CD4-positive, alpha-beta T cell treated with Interleukin-10 for 1 hour (primary cell): ENCODE data around the gene CDK18.

Source experiments
- DNase-seq: peaks from one replicate; pipeline ENCODE4 v3.0.0-alpha.2; 2020

CDK18 gene

GRCh38 chr1:205525495-205526285 lies 21.2 kb downstream of the CDK18 start:
- DNase-seq, result no peak

DNA sequence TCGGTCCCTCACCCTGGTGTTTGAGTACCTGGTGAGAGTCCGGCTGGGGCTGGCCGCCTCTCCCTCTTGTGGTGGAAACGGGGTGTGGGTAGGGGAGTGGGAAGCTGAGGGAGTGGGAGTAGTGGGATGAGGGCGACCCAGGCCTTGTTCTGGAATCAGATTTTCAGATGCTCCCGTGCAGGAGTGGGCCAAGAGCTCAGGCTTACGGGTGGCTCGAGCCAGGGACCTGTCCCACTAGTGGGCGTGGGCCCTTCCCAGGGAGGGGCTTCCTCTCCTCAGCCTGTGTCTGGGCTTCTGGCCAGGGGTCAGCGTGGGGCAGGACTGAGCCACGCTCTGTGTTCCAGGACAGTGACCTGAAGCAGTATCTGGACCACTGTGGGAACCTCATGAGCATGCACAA lies 22.0 kb downstream of the CDK18 start:
- DNase-seq, result no peak

DNA sequence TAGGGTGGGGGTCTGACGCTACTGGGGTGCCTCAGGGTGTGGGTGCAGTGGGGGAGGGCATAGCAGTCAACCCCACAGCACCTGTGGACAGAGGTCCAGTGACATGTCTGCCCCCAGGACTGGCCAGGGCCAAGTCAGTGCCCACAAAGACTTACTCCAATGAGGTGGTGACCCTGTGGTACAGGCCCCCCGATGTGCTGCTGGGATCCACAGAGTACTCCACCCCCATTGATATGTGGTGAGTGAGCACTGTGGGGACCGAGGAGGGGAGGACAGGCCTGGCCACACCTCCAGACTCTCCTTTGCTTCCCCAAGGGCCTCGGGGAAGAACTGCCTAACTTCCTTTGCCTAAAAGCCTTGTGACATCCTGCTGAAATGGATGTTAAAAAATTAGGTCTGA lies 23.5 kb downstream of the CDK18 start:
- DNase-seq, result no peak

- no peak for DNase-seq
Observed at GRCh38 chr1:205528446-205528886, 24.0 kb downstream of the CDK18 start.

DNA sequence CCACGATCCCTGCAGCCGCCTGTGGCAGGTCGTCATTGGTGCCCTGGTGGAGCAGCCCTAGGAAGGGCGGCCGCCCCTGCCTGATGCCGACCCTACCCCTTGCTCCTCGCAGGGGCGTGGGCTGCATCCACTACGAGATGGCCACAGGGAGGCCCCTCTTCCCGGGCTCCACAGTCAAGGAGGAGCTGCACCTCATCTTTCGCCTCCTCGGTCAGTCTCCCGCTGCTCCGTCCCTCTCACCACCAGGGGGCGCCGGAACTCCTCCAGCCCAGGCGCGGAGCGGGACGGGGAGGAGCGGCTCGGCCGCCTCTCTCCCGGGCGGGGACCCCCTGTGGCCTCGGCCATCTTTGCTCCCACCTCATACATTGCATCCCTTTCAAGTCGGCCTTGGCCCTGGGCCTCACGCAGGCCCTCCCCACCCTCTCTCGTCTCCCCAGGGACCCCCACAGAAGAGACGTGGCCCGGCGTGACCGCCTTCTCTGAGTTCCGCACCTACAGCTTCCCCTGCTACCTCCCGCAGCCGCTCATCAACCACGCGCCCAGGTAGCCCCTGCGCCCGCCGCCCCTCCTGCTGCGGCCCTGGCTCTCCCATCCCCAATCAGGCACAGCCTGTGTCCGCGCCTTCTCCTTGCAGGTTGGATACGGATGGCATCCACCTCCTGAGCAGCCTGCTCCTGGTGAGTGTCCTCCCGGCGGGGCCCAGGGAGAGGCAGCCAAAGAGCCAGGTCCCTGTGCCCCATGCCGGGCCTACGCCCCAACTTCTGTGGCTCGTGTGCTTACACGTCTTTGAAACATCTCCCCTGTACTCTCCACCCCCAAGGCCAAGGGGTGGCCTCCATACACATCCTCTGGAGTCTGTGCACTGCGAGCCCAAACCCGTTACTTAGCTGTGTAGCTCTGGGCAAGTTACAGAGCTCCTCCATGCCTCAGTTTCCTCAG lies 24.7 kb downstream of the CDK18 start:
- DNase-seq, result peak; percentile 75

GRCh38 chr1:205530116-205530515 lies 25.6 kb downstream of the CDK18 start:
- DNase-seq, result no peak

DNA sequence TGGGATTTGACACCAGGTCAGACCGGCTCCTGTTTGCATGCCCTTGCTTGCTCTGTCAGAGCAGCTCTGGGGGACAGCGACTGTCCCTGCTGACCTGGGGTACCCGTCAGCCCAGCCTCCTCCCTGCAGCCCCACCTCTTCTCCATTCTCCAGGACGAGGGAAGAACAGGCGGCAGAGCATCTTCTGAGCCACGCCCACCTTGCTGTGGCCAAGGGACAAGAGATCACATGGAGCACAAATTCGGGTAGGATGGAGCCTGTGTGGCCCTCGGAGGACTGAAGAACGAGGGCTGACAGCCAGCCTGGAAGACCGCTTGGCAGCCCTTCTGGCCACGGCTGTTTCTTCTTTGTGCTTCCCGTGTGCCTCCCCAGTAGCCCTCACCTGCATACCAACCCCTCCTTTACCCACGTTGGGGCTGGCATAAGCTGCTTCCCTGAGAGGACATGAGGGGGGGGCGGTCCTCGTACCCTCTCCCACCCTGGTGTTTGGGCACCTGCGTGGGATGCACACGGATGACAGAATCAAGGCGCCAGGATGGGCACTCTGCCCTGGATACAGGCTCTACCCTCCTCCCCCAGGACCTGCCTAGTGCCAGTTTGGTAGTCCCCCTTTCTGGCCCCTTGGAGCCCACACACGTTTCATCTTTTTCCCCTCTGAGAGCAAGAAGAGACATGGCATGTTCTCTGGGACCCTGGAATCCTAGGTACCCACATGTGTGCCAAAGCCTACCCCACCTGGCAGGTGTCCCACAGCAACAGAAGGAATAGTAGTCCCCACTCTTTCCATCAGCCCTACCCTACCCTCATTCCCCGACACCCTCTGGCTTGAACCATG lies 26.9 kb downstream of the CDK18 start:
- no peak for DNase-seq

DNA sequence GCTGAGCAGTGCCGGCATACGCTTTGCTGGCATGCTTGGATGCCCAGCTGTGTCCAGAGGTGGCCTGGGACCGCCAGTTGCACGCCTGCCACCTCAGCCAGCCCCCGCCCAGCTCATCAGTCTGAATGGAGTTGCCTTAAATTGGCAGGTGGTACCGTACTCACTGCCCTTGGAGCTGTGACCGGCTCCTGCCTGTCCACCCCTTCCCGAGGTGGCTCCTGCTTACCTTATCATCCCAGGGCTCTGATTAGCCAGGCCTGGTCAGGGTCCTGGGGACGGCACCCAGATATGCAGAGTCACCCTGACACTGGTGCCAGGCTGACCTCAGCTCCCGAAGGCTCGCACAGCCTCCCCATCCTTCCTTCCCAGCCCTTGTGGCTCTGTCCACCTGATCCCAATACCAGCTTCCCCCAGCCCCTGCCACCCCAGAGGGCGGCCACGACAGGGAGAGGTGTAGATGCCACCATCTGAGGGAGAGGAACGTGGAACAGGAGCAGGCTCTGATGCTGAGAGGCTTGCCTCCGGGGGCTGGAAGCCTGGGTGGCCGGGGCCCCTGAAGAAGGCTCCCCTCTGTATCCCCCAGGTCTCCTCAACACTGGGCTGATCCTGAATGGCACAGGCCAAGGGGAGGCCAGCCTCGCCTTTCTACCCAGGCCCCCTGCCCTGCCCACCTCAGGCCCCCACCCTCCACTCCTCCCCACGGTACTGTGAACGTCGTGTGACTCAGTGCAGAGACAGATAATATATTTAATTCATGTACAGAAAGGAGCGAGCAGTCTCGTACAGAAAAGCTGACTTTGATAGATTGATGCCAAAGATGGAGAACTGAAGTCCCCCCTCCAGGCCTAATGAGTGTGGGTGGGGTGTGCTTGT lies 27.8 kb downstream of the CDK18 start:
- DNase-seq, result no peak

DNA sequence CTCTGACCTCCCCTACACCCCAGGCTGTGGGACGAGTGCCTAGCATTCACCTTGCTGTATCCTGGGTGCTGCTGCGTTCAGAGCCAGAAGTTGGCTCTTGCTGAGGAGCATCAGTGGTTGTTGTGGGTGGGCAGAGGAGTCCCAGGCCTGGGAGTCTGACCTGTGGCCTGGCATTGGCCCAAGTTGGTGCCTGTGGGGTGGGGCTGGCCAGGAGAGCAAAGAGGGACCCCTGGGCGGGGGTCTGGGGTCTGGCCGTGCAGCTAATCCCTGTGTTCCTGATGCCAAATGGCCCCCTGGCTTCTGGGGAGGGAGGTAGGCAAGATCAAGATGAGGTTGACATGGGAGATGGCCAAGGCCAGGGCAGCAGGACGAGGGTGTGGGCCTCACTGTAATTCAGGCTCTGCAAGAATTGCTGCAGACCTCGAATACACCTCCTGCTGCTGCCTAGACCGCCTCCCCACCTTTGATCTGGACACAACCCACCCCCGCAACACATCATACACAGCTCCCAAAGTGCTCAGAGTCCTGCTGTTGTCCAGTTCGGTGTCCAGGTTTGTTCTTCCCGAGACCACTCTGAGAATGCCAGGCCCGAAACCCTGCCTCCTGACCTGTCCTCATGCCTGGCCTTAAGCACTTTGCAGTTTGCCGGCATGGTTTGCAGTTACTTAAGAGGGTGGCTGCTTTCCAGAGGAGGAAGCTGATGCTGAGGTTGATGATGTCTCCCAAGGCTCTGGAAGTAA lies 28.7 kb downstream of the CDK18 start:
- DNase-seq, result no peak

GRCh38 chr1:205533748-205534443 lies 29.4 kb downstream of the CDK18 start:
- no peak for DNase-seq

DNA sequence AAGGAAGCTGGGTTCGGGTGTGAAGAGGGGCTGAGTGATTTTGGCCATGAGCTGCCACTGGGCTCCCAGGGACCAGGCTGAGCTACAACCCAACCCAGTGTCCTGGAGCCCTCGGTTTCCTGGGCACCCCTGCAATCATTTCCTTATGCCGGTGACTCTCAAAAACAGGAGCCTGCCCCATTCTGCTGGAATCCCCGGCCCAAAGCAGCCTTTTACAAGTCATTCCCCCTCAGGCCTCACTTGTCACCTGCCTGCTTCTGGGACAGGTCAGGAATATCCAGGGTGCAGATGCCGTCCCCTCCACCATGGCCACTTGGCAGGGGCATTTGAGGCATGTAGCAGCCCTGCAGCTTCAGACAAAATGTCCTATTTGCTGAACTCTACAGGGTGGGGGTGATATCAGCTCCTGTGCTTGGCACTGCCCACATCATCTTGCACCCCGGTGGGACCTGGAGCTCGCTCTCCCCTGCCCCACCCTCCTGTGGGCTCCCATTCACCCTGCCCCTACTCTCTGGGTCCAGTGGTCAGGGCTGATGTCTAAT lies 30.0 kb downstream of the CDK18 start:
- DNase-seq, result no peak

- DNase-seq, result no peak
Observed at GRCh38 chr1:205535096-205535495, 30.6 kb downstream of the CDK18 start.

- no peak for DNase-seq
Observed at GRCh38 chr1:205535866-205536758, 31.6 kb downstream of the CDK18 start.

- no peak for DNase-seq
Observed at GRCh38 chr1:205536759-205537361, 32.4 kb downstream of the CDK18 start.

GRCh38 chr1:205537386-205538018 lies 33.0 kb downstream of the CDK18 start:
- no peak for DNase-seq

DNA sequence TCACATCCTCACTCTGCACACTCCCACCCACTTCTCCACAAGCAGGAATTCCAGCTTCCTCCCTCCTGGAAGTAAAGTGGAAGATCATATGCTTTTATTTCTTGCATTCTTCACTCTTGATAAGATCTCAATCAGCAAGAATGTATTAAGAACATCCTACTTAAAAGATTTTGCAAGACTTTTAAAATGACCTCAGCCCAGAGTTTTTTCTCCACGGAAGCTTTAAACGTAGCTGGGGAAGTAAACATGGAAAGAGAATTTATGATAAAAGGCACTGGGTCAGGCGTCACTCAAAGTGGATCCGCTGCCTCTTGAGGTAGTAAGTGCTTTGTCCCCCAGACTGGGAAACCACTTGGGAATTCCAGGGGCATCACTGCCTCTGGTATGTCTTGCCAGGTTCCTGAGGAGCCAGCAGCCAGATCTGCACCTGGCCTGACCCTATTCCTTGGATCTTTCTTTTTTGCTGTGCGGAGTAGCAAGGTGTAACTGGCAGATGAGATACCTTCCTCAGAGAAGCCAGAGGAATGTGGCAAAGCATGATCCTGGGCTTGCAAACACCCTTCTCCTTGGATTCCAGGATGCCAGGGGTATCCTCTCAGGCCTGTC lies 33.9 kb downstream of the CDK18 start:
- no peak for DNase-seq

GRCh38 chr1:205541161-205541886 lies 36.9 kb downstream of the CDK18 start:
- DNase-seq, result no peak
